ENCODE results near the gene DGKD. TPM values are rescaled to one million over a fixed set of nuclear protein-coding genes. Genes with fewer than 3 reads are reported as not detected.
A peak's percentile ranks its signal among the peaks of the same experiment; 100 is the strongest.

The DGKD gene
- total and polyA plus RNA-seq, 12 donors, result 6.8 to 43.8 (median 16.5) TPM

GRCh38 chr2:233360771-233361176 lies 6.5 kb downstream of the DGKD start:
- TF ChIP-seq POLR2A (IDR thresholded peaks at IDR 0.05) (no peak), CTCF (IDR thresholded peaks at IDR 0.05) (no peak)
- 70 to 79% (median 75%) methylated on average over 4 of the region's 4 CpGs for WGBS, 4 donors
- intact Hi-C loops (cut with DNase I), result no loop called here
- peak in 1 of 7 donors; percentile 44 for DNase-seq
- Histone ChIP-seq H3K4me3 (no peak overlapping the region), H3K27ac (no peak overlapping the region), H3K9me3 (replicated peaks in 1 of 3) (no peaks in the 10 kb centered on the region), H3K27me3 (no peaks in the 10 kb centered on the region), H3K36me3 (replicated peaks in 1 of 2) (no peaks in the 10 kb centered on the region), H3K4me1 (replicated peaks in 1 of 2) (peaks cover 5 to 8% of the 10 kb centered on the region in 2 donors)

GRCh38 chr2:233361297-233361696 lies 7.0 kb downstream of the DGKD start:
- Histone ChIP-seq H3K9me3 (replicated peaks in 1 of 3) (no peaks in the 10 kb centered on the region), H3K27me3 (no peaks in the 10 kb centered on the region), H3K27ac (no peak overlapping the region), H3K36me3 (replicated peaks in 1 of 2) (no peaks in the 10 kb centered on the region), H3K4me3 (no peak overlapping the region), H3K4me1 (replicated peaks in 1 of 2) (peaks cover 3 to 5% of the 10 kb centered on the region in 2 donors)
- peak in 1 of 7 donors; percentile 21 for DNase-seq
- intact Hi-C loops (cut with DNase I), result no loop called here
- 90 to 95% (median 92%) methylated on average over 7 of the region's 7 CpGs for WGBS, 4 donors
- no peak for TF ChIP-seq POLR2A (IDR thresholded peaks at IDR 0.05)
- TF ChIP-seq CTCF (IDR thresholded peaks at IDR 0.05), result no peak

- no peaks in the 10 kb centered on the region for H3K27me3 ChIP-seq
- 49 to 76% (median 68%) methylated on average over 2 of the region's 2 CpGs for WGBS, 4 donors
- no peak overlapping the region for H3K4me3 ChIP-seq
- no peaks in the 10 kb centered on the region for H3K4me1 ChIP-seq (replicated peaks in 1 of 2)
- TF ChIP-seq POLR2A (IDR thresholded peaks at IDR 0.05) (no peak), CTCF (IDR thresholded peaks at IDR 0.05) (no peak)
- no peaks in the 10 kb centered on the region for H3K9me3 ChIP-seq (replicated peaks in 1 of 3)
- no peak for DNase-seq
- intact Hi-C loops (cut with DNase I), result no loop called here
- no peak overlapping the region for H3K27ac ChIP-seq
- H3K36me3 ChIP-seq (replicated peaks in 1 of 2), result no peaks in the 10 kb centered on the region
Measured at GRCh38 chr2:233362742-233363141, 8.4 kb downstream of the DGKD start.

- intact Hi-C loops (cut with DNase I), result no loop called here
- H3K27ac ChIP-seq, result no peak overlapping the region
- no peak overlapping the region for H3K4me3 ChIP-seq
- WGBS, 4 donors, result 95 to 99% (median 97%) methylated on average over 6 of the region's 6 CpGs
- no peak for DNase-seq
- H3K9me3 ChIP-seq (replicated peaks in 1 of 3), result no peaks in the 10 kb centered on the region
- no peaks in the 10 kb centered on the region for H3K4me1 ChIP-seq (replicated peaks in 1 of 2)
- no peaks in the 10 kb centered on the region for H3K27me3 ChIP-seq
- TF ChIP-seq POLR2A (IDR thresholded peaks at IDR 0.05) (no peak), CTCF (IDR thresholded peaks at IDR 0.05) (no peak)
- no peaks in the 10 kb centered on the region for H3K36me3 ChIP-seq (replicated peaks in 1 of 2)
Measured at GRCh38 chr2:233363744-233364235, 9.5 kb downstream of the DGKD start.
